Activated B cell treated with CpG ODN at 0.5 μM for 24 hours (primary cell): ENCODE data around the gene SFMBT1. TPM values are rescaled to one million over a fixed set of nuclear protein-coding genes. Genes with fewer than 3 reads are reported as not detected.

Experiments
- ATAC-seq: fragments of 200-7000 bp; cut with Tn5 transposase; one replicate; pipeline ENCODE4 v1.10.0; 2021; ENCODE audit warnings: low read depth, mild to moderate bottlenecking, moderate library complexity
- CTCF ChIA-PET: fragments of 350-600 bp; sonication (Branson Sonifier 250); formaldehyde crosslinking; loops from one replicate; lab custom pipeline; 2021; ENCODE audit warnings: antibody characterized with exemption; lab: Charles Lee
- POLR2A ChIA-PET: fragments of 350-600 bp; sonication (Branson Sonifier 250); formaldehyde crosslinking; loops from one replicate; lab custom pipeline; 2021; ENCODE audit warnings: antibody characterized with exemption; lab: Charles Lee
- DNase-seq: peaks from one replicate; pipeline ENCODE4 v3.0.0; 2022
- H3K27ac Mint-ChIP-seq: one replicate; pipeline ENCODE4 v1.8.0; 2020; ENCODE audit warnings: mixed read lengths
- H3K27me3 Mint-ChIP-seq: one replicate; pipeline ENCODE4 v1.8.0; 2021; ENCODE audit warnings: mixed read lengths
- H3K36me3 Mint-ChIP-seq: one replicate; pipeline ENCODE4 v1.8.0; 2021; ENCODE audit warnings: low read depth, mixed read lengths
- H3K4me1 Mint-ChIP-seq: one replicate; pipeline ENCODE4 v1.8.0; 2021; ENCODE audit warnings: mixed read lengths
- H3K4me3 Mint-ChIP-seq: one replicate; pipeline ENCODE4 v1.8.0; 2020; ENCODE audit warnings: mild to moderate bottlenecking, mixed read lengths
- H3K9me3 Mint-ChIP-seq: one replicate; pipeline ENCODE4 v1.8.0; 2020; ENCODE audit warnings: mixed read lengths
- intact Hi-C: fragments of 100-400 bp; cut with micrococcal nuclease; formaldehyde crosslinking; loops from one replicate; pipeline ENCODE4 v1.15.1; 2024
- total RNA-seq: library from RNA; stranded (reverse); gene quantifications from 2 replicates; pipeline ENCODE4 v1.2.3, GENCODE V29; 2022
- TF ChIP-seq, protein P1 (sequence below): fragments of 200-600 bp; IDR thresholded peaks from one replicate; pipeline ENCODE4 v1.8.0; 2022; ENCODE audit warnings: antibody characterized with exemption, mild to moderate bottlenecking

SFMBT1 gene
- total RNA-seq, 1 donor from 2014 or later: 31.6 TPM

DNA sequence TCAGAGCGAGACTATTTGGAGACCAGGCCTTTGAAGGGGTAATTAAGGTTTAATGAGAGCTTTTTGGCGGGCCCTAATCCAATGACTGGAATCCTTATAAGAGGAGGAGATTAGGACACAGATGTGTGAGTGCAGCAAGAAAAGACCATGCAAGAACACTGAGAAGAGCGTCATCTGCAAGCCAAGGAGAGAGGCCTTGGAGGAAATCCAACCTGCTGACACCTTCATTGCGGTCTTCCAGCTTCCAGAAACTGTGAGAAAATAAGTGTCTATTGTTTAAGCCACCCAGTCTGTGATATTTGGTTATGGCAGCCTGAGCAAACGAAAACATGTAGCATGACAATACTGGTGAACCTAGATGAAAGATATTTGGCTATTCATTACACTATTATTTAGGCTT lies 188.0 kb downstream of the SFMBT1 start:
- no peak for DNase-seq
- intact Hi-C loops: no loop called here
- Mint-ChIP-seq H3K27me3 (no peaks in the 10 kb centered on the region), H3K4me1 (no peaks in the 10 kb centered on the region), H3K27ac (no peak overlapping the region), H3K36me3 (peaks cover 37% of the 10 kb centered on the region), H3K4me3 (no peak overlapping the region), H3K9me3 (no peaks in the 10 kb centered on the region)
- no peak for ATAC-seq
- POLR2A ChIA-PET: no interaction called here
- TF ChIP-seq, protein P1, sequence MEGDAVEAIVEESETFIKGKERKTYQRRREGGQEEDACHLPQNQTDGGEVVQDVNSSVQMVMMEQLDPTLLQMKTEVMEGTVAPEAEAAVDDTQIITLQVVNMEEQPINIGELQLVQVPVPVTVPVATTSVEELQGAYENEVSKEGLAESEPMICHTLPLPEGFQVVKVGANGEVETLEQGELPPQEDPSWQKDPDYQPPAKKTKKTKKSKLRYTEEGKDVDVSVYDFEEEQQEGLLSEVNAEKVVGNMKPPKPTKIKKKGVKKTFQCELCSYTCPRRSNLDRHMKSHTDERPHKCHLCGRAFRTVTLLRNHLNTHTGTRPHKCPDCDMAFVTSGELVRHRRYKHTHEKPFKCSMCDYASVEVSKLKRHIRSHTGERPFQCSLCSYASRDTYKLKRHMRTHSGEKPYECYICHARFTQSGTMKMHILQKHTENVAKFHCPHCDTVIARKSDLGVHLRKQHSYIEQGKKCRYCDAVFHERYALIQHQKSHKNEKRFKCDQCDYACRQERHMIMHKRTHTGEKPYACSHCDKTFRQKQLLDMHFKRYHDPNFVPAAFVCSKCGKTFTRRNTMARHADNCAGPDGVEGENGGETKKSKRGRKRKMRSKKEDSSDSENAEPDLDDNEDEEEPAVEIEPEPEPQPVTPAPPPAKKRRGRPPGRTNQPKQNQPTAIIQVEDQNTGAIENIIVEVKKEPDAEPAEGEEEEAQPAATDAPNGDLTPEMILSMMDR: no peak
- CTCF ChIA-PET: no interaction called here

DNA sequence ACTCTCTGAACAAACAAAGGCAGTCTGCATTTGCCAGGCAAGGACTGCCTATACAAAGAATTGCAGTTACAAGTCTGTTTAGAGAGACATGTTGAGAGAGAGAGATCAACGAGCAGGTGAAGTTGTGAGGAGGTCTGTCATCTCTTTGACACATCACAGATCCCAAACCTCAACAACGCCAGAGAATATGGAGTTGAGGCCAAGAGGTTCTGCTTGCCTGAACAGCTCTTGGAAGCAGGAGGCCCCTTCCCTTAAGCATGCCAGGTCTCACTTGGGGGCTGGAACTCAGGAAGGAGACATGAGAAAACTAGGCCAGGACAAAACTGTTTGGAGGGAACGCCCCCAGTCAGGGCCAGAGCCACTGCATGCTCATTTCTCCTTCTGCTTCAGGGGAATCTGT lies 188.7 kb downstream of the SFMBT1 start:
- Mint-ChIP-seq H3K9me3 (no peaks in the 10 kb centered on the region), H3K36me3 (peaks cover 36% of the 10 kb centered on the region), H3K27me3 (no peaks in the 10 kb centered on the region), H3K27ac (no peak overlapping the region), H3K4me1 (no peaks in the 10 kb centered on the region), H3K4me3 (no peak overlapping the region)
- POLR2A ChIA-PET: interaction anchor here (0.7 kb wide), 1 partner anchor 86 kb away, joined by 4 read pairs; the partner anchor contains the start of gene NEK4
- CTCF ChIA-PET: no interaction called here
- TF ChIP-seq, protein P1: no peak
- DNase-seq: no peak
- intact Hi-C loops: no loop called here
- no peak for ATAC-seq

DNA sequence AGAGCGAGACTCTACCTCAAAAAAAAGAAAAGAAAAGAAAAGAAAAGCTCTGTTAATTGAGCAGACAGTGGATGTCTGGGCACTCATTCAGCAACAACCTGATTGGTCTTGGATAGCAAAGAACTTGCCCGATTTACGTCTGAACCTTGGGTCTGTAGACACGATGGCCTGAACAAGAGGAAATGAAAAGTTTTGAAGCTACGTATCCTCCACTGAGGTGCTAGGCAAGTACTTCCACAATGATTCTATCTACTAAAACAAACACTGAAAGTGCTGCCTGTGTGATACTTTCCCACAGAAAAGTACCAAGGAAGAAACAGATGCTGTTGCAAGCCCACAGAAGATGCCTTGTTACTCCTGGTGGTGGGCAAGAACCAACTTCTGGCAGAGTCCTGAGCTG lies 189.2 kb downstream of the SFMBT1 start:
- ATAC-seq: no peak
- CTCF ChIA-PET: no interaction called here
- POLR2A ChIA-PET: interaction anchor here (0.7 kb wide), 1 partner anchor 86 kb away, joined by 4 read pairs; the partner anchor contains the start of gene NEK4

DNA sequence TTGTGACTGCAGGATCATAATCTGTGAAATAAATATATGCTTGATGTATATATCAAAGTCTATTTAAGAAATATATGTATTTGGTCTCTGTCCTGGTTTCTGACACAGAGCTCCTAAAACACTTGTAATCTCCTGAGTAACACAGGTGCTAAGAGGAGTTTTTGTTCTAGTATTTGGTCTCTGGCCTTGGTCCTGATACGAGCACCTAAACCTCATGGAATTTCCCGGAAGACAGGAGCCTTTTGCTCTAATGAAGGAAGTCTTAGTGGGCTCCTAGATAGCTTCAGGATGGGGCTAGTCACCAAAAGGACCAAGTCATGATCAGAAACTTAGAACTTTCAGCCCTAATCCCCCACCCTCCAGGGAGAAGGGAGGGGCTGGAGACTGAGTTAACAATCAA lies 191.9 kb downstream of the SFMBT1 start:
- no peaks in the 10 kb centered on the region for H3K9me3 Mint-ChIP-seq
- TF ChIP-seq, protein P1: no peak
- H3K36me3 Mint-ChIP-seq: peaks cover 57% of the 10 kb centered on the region
- no peak for DNase-seq
- H3K27ac Mint-ChIP-seq: no peak overlapping the region
- ChIA-PET CTCF (interaction anchor here (1.7 kb wide), 1 partner anchor 8 kb away, joined by 3 read pairs; no protein-coding TSS in a partner anchor), POLR2A (no interaction called here)
- H3K4me1 Mint-ChIP-seq: no peaks in the 10 kb centered on the region
- H3K27me3 Mint-ChIP-seq: no peaks in the 10 kb centered on the region
- H3K4me3 Mint-ChIP-seq: no peak overlapping the region
- intact Hi-C loops: no loop called here
- no peak for ATAC-seq

More for the DNA sequence above, 189.2 kb downstream of the SFMBT1 start:
- H3K36me3 Mint-ChIP-seq: peaks cover 41% of the 10 kb centered on the region
- no peaks in the 10 kb centered on the region for H3K4me1 Mint-ChIP-seq
- intact Hi-C loops: no loop called here
- TF ChIP-seq, protein P1: no peak
- no peak for DNase-seq
- no peak overlapping the region for H3K27ac Mint-ChIP-seq
- no peak overlapping the region for H3K4me3 Mint-ChIP-seq
- H3K9me3 Mint-ChIP-seq: no peaks in the 10 kb centered on the region
- no peaks in the 10 kb centered on the region for H3K27me3 Mint-ChIP-seq

Other genes starting within 250 kb of the SFMBT1 start
- 15.4 and 15.7 TPM in 2 replicates for gene ITIH4, start 215.4 kb downstream of the SFMBT1 start, total RNA-seq
- 0.83 and 1.6 TPM in 2 replicates for gene MUSTN1, start 211.1 kb downstream of the SFMBT1 start, total RNA-seq
- 20.8 and 25.8 TPM in 2 replicates for gene STIMATE, start 148.5 kb downstream of the SFMBT1 start, total RNA-seq
- 23.6 TPM in 2 replicates for gene RFT1, start 84.4 kb upstream of the SFMBT1 start, total RNA-seq
- gene PRKCD, start 115.1 kb upstream of the SFMBT1 start, total RNA-seq: 60.4 and 63.9 TPM in 2 replicates
- 154 TPM in 2 replicates for gene TKT, start 209.9 kb upstream of the SFMBT1 start, total RNA-seq